CD4-positive, CD25-positive, alpha-beta regulatory T cell (primary cell): Measurements from ENCODE around the gene BBC3. TPM values are rescaled to one million over a fixed set of nuclear protein-coding genes. Genes with fewer than 3 reads are reported as not detected.

Experiments used
- ATAC-seq, 2 donors: fragments of 150-1000 bp; cut with Tn5 transposase; one replicate each; pipeline ENCODE4 v1.10.0; 2021; ENCODE audit warnings: low read depth in 2 of 2, moderate number of reproducible peaks in 2 of 2, moderate library complexity in 1 of 2
- DNase-seq, 3 donors: peaks; one replicate each; pipeline versions ENCODE4 v3.0.0 to v3.0.0-alpha.2; 2012 to 2022; ENCODE audit warnings: mixed read lengths in 1 of 3
- H3K27ac ChIP-seq: one replicate; pipeline ENCODE4 v1.7.0; 2013; ENCODE audit warnings: mild to moderate bottlenecking, low read length; ENCODE audit not compliant: insufficient read depth, poor library complexity, severe bottlenecking
- H3K27me3 ChIP-seq: one replicate; pipeline ENCODE4 v1.7.0; 2013; ENCODE audit warnings: low read length; ENCODE audit not compliant: control insufficient read depth, insufficient read depth
- H3K36me3 ChIP-seq: one replicate; pipeline ENCODE4 v1.7.0; 2013; ENCODE audit warnings: mild to moderate bottlenecking, low read length, moderate library complexity; ENCODE audit not compliant: control insufficient read depth, insufficient read depth
- H3K4me1 ChIP-seq: 2 replicates; pipeline ENCODE4 v1.7.0; 2013; ENCODE audit warnings: mild to moderate bottlenecking, low read length; ENCODE audit not compliant: insufficient read depth, control insufficient read depth, poor library complexity, severe bottlenecking
- H3K4me3 ChIP-seq: one replicate; pipeline ENCODE4 v1.7.0; 2013; ENCODE audit warnings: low read depth, mild to moderate bottlenecking, low read length, moderate library complexity
- H3K9me3 ChIP-seq, 2 experiments: 1 replicate in 1 of 2; 2 replicates in 1 of 2; pipeline ENCODE4 v1.7.0; 2013; ENCODE audit warnings: low read length in 2 of 2, mild to moderate bottlenecking in 1 of 2, moderate library complexity in 1 of 2; ENCODE audit not compliant: control insufficient read depth in 2 of 2
- H3K27ac Mint-ChIP-seq, 3 donors: one replicate each; pipeline ENCODE4 v1.8.0; 2020 to 2022; ENCODE audit warnings: mild to moderate bottlenecking in 3 of 3, mixed read lengths in 3 of 3, moderate library complexity in 2 of 3
- H3K27me3 Mint-ChIP-seq: one replicate; pipeline ENCODE4 v1.8.0; 2022; ENCODE audit warnings: mild to moderate bottlenecking, mixed read lengths
- H3K36me3 Mint-ChIP-seq: one replicate; pipeline ENCODE4 v1.8.0; 2020; ENCODE audit warnings: mixed read lengths
- H3K4me1 Mint-ChIP-seq, 4 donors: one replicate each; pipeline ENCODE4 v1.8.0; 2020 to 2022; ENCODE audit warnings: mixed read lengths in 4 of 4, mild to moderate bottlenecking in 1 of 4
- H3K4me3 Mint-ChIP-seq, 4 donors: one replicate each; pipeline ENCODE4 v1.8.0; 2020 to 2022; ENCODE audit warnings: mild to moderate bottlenecking in 4 of 4, mixed read lengths in 4 of 4, moderate library complexity in 3 of 4
- H3K9me3 Mint-ChIP-seq, 7 donors: one replicate each; pipeline ENCODE4 v1.8.0; 2020 to 2022; ENCODE audit warnings: mixed read lengths in 7 of 7, mild to moderate bottlenecking in 3 of 7, moderate library complexity in 2 of 7
- polyA plus RNA-seq, 4 donors: library from polyadenylated mRNA; unstranded; fragments of 300-500 nt; fragmentation: Illumina TruSeq; gene quantifications; one replicate each; pipeline ENCODE4 v1.2.3, GENCODE V29; 2021
- total RNA-seq: library from RNA; stranded (reverse); gene quantifications from one replicate; pipeline ENCODE4 v1.2.3, GENCODE V29; 2022

Gene BBC3
- total and polyA plus RNA-seq, 5 donors from 2014 or later: 4.2 to 21.2 (median 6.2) TPM

GRCh38 chr19:47221080-47221841, 9.7 kb downstream of the BBC3 start:
- H3K27ac ChIP-seq: no peak overlapping the region
- DNase-seq (no peak), ATAC-seq (no peak)
- H3K27me3 ChIP-seq: no peaks in the 10 kb centered on the region
- Mint-ChIP-seq H3K27ac (no peak overlapping the region), H3K36me3 (peaks cover 7% of the 10 kb centered on the region), H3K4me3 (no peak overlapping the region), H3K9me3 (no peaks in the 10 kb centered on the region), H3K27me3 (no peaks in the 10 kb centered on the region), H3K4me1 (peaks cover 0 to 7% (median 4%) of the 10 kb centered on the region in 4 donors)
- H3K36me3 ChIP-seq: peaks cover 6% of the 10 kb centered on the region
- no peak overlapping the region for H3K4me3 ChIP-seq
- H3K4me1 ChIP-seq: peaks cover 5% of the 10 kb centered on the region
- H3K9me3 ChIP-seq: no peaks in the 10 kb centered on the region

GRCh38 chr19:47215581-47215980, 15.4 kb downstream of the BBC3 start:
- Histone ChIP-seq H3K4me3 (no peak overlapping the region), H3K36me3 (no peaks in the 10 kb centered on the region), H3K27ac (no peak overlapping the region), H3K4me1 (peaks cover 5% of the 10 kb centered on the region), H3K9me3 (no peaks in the 10 kb centered on the region), H3K27me3 (no peaks in the 10 kb centered on the region)
- DNase-seq (no peak), ATAC-seq (no peak)
- Mint-ChIP-seq H3K9me3 (no peaks in the 10 kb centered on the region), H3K4me3 (no peak overlapping the region), H3K27ac (no peak overlapping the region), H3K4me1 (peaks cover 3 to 7% (median 5%) of the 10 kb centered on the region in 4 donors), H3K36me3 (peaks cover 3% of the 10 kb centered on the region), H3K27me3 (no peaks in the 10 kb centered on the region)

- Histone ChIP-seq H3K36me3 (peaks cover 32% of the 10 kb centered on the region), H3K4me3 (no peak overlapping the region), H3K9me3 (no peaks in the 10 kb centered on the region), H3K4me1 (peaks cover 7% of the 10 kb centered on the region), H3K27me3 (no peaks in the 10 kb centered on the region), H3K27ac (no peak overlapping the region)
- Mint-ChIP-seq H3K4me1 (peaks cover 5 to 9% (median 9%) of the 10 kb centered on the region in 4 donors), H3K27me3 (no peaks in the 10 kb centered on the region), H3K4me3 (peak overlapping the region in 2 of 4 donors; percentile 3), H3K36me3 (peaks cover 33% of the 10 kb centered on the region), H3K27ac (peak overlapping the region; percentile 72 to 94 (median 82)), H3K9me3 (no peaks in the 10 kb centered on the region)
- DNase-seq (peak; percentile 72 to 85 (median 76)), ATAC-seq (peak; percentile 77 to 79)
Observed at GRCh38 chr19:47210689-47211316, 20.2 kb downstream of the BBC3 start.

DNA sequence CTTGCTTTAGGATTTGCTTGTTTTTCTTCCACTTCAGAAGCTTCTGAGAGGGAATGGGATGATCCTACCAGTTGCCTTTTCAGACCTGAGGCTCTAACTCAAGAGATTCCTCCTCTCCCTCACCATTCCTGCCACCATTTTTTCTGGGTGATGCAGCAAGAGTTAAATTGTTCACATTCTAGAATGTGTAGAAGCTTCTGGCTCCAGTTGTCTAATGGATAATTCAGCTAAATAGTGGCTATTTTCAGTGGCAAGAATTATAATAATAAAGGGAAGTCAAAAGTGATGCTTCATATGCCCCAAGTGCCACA, 20.9 kb downstream of the BBC3 start:
- H3K27ac Mint-ChIP-seq: peak overlapping the region in 2 of 3 donors; percentile 82 to 94
- H3K9me3 Mint-ChIP-seq: no peaks in the 10 kb centered on the region
- Histone ChIP-seq H3K36me3 (peaks cover 38% of the 10 kb centered on the region), H3K4me1 (peaks cover 7% of the 10 kb centered on the region), H3K27me3 (no peaks in the 10 kb centered on the region), H3K4me3 (no peak overlapping the region), H3K27ac (no peak overlapping the region), H3K9me3 (no peaks in the 10 kb centered on the region)
- peaks cover 5 to 9% (median 9%) of the 10 kb centered on the region in 4 donors for H3K4me1 Mint-ChIP-seq
- DNase-seq (no peak), ATAC-seq (no peak)
- H3K36me3 Mint-ChIP-seq: peaks cover 37% of the 10 kb centered on the region
- no peaks in the 10 kb centered on the region for H3K27me3 Mint-ChIP-seq
- no peak overlapping the region for H3K4me3 Mint-ChIP-seq

DNA sequence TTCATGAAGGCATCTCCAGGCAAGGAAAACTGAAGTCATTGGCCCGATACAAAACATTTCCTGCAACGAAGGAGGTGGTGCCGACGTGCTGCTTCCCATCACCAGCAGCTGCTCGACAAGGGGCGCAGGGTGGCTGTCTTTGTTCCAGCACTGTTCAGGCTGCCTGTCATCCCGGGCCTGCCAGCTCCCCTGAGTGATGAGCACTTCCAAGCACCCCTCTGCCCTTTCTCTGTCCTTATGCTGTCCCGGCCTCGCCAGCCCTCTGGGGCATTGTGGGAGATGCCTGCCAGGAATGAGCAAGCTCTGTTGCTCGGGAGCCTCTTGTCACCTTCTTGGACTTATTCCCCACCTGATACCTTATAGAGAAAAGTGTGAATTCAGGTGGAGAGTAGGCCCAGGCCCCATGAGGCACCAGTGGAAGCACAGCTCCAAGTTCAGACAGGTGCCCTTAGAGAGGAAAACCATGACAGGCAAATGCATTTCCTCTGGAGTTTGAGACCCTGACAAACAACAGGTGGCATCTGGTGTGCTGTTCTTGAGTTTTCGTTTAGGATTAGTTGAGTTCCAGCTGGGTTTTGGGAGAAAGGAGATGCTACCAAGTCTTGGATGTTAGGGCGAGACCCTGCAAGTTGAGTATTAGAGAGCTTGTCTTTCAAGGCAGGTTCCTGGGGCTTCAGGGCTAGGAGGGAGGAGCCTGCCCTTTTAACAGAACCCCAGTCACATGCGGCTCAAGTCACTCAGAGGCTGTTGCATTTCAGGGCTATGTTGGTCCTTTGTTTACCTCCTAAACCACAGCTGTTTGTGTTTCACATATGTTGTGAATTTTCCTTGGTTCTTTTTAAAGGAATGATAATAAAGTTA, 21.4 kb downstream of the BBC3 start:
- Mint-ChIP-seq H3K9me3 (no peaks in the 10 kb centered on the region), H3K27ac (peak overlapping the region in 1 of 3 donors; percentile 82), H3K4me1 (peaks cover 5 to 9% (median 9%) of the 10 kb centered on the region in 4 donors), H3K36me3 (peaks cover 43% of the 10 kb centered on the region), H3K4me3 (no peak overlapping the region), H3K27me3 (no peaks in the 10 kb centered on the region)
- H3K27me3 ChIP-seq: no peaks in the 10 kb centered on the region
- peaks cover 7% of the 10 kb centered on the region for H3K4me1 ChIP-seq
- no peaks in the 10 kb centered on the region for H3K9me3 ChIP-seq
- no peak overlapping the region for H3K27ac ChIP-seq
- ATAC-seq: no peak
- DNase-seq: no peak
- no peak overlapping the region for H3K4me3 ChIP-seq
- H3K36me3 ChIP-seq: peaks cover 44% of the 10 kb centered on the region

- Mint-ChIP-seq H3K4me3 (no peak overlapping the region), H3K27me3 (no peaks in the 10 kb centered on the region), H3K27ac (peak overlapping the region in 2 of 3 donors; percentile 40 to 83), H3K4me1 (peaks cover 0 to 3% (median under 1%) of the 10 kb centered on the region in 4 donors), H3K9me3 (no peaks in the 10 kb centered on the region), H3K36me3 (peaks cover 37% of the 10 kb centered on the region)
- DNase-seq (no peak), ATAC-seq (no peak)
- Histone ChIP-seq H3K9me3 (no peaks in the 10 kb centered on the region), H3K27me3 (no peaks in the 10 kb centered on the region), H3K36me3 (peaks cover 49% of the 10 kb centered on the region), H3K4me1 (no peaks in the 10 kb centered on the region), H3K27ac (no peak overlapping the region), H3K4me3 (no peak overlapping the region)
Observed at GRCh38 chr19:47203254-47203653, 27.7 kb downstream of the BBC3 start.

DNA sequence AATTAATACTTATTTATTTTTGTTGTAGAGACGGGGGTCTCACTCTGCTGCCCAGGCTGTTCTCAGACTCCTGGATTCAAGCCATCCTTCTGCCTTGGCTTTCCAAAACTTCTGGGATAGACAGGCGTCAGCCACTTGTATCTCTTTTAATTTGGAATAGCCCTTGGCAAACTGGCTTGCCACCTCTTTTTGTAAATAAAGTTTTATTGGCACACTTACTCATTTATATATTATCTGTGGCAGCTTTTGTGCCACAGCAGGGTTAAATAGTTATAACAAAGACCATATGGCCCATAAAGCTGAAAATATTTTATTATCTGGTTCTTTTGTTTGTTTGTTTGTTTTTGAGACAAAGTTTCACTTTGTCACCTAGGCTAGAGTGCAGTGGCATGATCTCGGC, 30.5 kb downstream of the BBC3 start:
- H3K9me3 ChIP-seq: no peaks in the 10 kb centered on the region
- peaks cover 37% of the 10 kb centered on the region for H3K36me3 ChIP-seq
- Mint-ChIP-seq H3K27ac (no peak overlapping the region), H3K4me1 (peaks cover 0 to 2% (median under 1%) of the 10 kb centered on the region in 4 donors), H3K36me3 (peaks cover 21% of the 10 kb centered on the region), H3K9me3 (no peaks in the 10 kb centered on the region), H3K4me3 (no peak overlapping the region), H3K27me3 (no peaks in the 10 kb centered on the region)
- ATAC-seq (no peak), DNase-seq (no peak)
- no peak overlapping the region for H3K27ac ChIP-seq
- H3K4me1 ChIP-seq: no peaks in the 10 kb centered on the region
- H3K4me3 ChIP-seq: no peak overlapping the region
- no peaks in the 10 kb centered on the region for H3K27me3 ChIP-seq
